ENCODE results near the gene BAIAP2.

The BAIAP2 gene

DNA sequence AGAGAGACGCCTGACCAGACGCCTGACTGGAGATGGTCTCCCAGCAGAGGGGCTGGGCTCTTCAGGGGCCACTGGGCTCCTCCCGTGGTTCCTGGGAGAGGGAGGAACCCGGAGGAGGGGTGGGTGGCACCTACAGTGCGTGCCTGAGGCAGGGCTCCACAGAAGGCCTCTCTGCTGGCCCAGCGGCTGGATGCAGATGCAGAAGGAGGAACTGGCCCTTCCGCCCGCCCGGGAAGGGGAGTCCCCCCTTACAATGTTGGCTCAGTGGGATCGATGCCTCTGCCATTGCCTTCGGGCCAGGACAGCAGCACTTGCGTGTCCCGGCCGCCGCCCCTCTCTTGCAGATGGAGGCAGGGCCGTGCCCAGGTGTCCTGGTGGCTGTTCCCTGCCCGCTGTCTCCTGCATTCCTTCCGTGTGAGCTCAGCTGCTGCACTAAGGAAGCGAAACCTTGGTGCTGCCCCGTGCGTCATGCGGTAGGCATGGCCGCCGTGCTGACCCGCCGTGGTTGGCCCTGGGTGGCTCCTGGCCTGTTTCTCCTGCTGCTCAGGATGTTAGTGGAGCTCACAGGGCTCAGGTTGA lies 15.1 kb downstream of the BAIAP2 start:
- peak in 8 of 56 donors; percentile 15 to 63 (median 30) for DNase-seq

DNA sequence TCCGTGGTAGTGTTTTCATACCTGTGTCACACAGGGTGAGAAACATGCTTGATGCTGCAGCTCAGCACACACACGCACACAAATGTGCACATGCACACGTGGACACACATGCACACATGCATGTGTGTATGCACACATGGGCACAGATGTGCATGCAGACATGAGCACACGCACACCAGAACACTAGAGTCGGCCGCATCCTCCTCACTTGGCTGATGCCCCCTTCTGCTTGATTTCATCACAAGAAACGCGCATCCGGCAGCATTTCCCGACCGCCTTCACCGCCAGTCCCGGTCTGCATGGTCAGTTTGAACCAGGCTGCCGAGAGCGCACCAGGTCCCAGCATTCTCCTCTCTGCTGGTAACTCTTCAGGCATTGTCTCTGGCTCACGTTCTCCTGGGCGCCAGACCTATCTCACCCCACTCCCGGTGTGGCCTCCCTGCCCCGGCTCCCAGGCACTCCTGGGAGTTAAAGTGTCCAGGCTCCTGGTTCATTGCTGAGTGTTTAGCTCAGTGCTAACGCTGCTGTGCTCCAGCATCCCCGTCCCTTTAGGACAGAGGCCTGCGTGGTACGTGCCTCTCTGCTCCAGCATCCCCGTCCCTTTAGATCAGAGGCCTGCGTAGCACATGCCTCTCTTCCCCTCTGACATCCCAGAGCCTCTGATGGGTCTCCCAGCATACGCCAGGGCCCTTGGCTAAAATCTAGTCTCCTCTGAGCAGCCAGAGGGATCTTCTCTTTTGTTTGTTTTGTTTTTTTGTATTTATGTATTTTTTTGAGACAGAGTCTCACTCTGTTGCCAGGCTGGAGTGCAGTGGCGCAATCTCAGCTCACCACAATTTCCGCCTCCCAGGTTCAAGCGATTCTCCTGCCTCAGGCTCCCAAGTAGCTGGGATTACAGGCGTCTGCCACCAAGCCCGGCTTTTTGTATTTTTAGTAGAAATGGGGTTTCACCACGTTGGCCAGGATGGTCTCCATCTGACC lies 16.0 kb downstream of the BAIAP2 start:
- DNase-seq: no peak

DNA sequence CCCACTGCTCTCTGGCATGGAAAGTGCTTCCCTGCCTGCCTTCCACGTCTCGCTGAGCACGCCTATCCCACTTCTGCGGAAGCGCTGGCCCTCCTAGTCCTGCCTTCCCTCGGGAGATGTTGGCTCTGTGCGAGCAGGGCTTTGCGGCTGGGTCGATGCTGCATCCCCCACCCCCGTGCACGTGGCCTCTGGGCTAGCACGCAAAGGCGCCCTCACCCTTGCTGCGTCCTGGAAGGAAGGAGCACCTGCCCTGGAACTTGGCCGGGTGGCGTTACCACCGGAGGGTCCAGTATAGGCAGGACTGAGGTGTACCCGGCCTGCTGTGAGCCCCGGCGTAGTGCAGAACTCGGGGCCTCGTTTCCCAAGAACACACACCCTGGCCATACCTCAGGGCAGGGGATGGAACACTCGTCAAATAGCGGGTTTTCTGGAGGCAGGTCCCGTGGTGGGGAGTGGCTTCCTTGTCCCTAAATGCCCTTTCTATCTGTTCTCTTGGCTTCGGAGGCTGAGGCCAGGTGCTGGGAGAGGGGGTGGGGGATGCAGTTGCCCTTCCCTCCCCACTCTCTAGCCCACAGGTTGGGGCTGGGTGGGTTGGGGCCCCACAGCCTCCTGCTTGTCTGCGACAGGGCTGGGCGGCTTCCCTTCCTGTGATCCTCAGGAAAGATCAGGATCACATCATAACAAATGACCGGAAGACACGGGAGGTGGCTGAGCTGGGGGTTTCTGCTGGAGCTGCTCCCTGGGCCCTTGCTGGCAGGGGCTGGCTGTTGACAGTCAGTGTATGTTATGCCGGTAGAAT lies 17.4 kb downstream of the BAIAP2 start:
- no peak for DNase-seq

DNA sequence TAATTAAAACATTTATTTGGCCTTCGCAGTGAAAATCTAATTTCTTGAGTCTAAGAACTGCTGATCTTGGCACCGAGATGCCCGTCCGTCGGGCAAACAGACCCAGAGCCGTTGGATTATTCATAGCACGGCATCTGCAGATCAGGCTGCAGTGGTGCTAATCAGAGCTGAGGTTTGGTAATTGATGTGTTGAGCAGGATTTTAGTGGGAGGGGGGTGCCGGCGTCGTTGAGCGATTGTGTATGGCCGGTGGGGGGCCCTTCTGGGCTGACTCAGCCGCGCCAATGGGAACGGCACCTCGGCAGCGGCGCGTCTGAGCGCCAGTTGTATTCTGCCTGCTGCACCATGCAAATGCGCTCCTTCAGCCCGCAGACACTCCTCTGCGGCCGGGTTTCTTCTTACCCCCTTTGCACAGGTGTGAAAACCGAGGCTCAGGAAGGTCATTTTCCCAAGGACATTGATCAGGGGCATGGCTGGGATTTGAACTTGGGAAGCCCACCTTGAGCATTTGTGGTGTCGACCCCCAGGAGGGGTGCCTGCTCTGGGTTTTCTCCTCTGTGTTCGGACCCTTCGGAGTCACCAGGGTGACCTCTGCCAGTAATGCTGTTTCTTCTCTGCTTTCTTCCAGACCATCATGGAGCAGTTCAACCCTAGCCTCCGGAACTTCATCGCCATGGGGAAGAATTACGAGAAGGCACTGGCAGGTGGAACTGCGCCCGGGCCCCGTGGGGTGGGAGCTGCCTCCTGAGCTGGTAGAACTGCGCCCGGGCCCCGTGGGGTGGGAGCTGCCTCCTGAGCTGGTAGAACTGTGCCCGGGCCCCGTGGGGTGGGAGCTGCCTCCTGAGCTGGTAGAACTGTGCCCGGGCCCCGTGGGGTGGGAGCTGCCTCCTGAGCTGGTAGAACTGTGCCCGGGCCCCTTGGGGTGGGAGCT lies 18.4 kb downstream of the BAIAP2 start:
- DNase-seq: peak in 12 of 56 donors; percentile 6 to 68 (median 35)

DNA sequence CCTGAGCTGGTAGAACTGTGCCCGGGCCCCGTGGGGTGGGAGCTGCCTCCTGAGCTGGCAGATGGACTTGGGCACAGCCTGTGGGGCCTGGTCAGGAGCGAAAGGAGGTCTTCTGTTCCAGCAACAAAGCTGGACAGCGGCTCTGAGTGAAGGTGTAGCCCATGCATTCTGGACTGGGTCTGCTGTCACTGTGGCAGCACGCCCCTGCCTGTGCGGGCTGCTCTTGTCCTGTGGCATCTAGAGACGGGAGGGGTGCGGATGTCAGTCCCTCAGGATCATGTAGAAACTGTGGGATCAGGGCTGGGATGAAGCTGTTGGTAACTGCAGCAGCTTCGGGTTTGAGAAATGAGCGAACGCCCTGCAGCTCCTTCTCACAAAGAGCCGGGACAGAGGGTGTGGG lies 19.4 kb downstream of the BAIAP2 start:
- DNase-seq: no peak

DNA sequence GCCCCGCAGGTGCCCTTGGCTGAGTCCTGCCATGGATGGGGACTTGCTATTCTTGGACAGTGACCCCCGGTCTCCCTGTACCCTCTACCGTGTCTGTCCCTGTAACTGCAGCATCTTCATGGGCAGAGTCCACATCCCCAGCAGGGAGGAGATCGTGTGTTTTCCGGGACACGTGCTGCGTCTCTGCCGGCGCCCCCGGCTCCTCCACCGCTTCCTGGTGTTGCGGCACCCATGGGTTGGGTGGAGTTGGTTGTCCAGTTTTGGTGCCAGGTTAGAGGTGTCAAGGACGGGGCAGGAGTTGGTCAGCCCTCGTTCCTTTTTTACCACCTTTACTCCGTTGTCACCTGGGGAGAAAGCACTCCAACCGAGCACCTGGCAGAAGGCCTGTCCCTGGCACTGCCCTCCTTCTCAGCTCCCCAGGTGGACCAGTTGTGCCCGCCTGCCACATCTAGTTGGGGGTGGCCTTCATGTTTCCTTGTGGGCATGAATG lies 20.0 kb downstream of the BAIAP2 start:
- DNase-seq: no peak

DNA sequence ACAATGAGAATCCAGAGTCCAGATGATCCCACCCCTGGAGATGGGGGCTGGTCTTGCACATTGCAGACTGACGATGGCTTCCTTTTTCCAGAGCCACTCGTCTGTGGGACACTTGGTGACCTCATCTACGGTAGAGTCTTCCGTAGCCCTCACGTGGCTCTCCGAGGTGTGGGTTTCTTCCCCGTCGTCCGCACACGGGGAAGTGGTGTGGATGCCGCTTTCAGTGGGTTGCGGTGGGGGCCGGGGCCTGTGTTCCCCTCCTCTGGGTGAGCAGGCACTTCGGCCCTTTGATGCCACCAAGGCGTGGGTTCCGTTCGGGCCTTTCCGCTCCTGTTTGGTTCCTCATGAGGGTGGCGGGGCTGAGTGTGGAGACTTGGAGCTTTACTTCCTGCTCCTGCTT lies 21.4 kb downstream of the BAIAP2 start:
- DNase-seq: peak in 1 of 56 donors; percentile 46

DNA sequence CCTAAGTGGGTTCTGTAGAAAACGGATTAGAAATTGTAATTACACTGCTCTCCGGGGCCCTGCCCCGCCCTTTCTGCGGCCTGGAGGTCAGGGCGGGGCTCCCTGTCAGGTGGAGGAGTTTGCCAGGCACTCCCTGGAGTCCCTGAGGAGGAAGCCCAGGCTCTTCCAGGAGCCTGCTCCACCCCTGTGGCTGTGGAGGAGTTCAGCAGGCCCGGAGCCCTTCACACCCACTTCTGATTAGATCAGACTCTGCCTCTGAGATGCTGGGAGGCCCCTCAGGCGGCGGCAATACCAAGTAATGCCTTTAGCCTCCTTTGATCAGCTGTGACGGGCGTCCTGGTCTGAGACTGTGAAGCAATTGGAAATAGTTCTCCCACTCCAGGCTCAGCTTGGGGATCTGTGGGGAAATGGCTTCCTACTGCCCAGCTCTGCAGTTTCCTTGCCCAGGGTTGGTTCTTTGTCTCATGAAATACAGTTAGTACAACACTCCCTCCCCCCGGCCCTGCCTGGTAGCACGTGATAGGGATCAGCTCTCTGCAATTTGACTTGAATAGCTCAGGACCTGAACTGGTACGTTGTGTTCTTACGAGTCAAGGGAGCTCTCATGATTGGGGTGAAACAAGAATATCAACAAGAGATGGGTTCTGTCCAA lies 22.3 kb downstream of the BAIAP2 start:
- DNase-seq: peak in 32 of 56 donors; percentile 12 to 79 (median 42)

DNA sequence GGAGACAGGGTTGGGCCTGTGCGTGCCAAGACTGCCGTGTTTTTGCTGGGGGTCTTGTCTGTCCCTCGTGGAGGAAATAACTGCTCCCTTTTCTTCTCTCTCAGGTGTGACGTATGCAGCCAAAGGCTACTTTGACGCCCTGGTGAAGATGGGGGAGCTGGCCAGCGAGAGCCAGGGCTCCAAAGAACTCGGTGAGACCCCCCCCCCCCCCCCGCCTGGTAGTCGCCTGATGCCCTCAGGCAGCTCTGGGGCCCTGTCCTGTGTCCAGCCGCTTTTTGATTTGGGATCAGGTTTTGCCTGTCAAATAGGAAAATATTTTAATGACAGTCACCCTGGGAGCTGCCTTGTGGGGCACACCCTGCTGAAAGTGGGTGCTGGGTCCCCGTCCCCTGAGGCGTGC lies 22.8 kb downstream of the BAIAP2 start:
- DNase-seq: no peak

DNA sequence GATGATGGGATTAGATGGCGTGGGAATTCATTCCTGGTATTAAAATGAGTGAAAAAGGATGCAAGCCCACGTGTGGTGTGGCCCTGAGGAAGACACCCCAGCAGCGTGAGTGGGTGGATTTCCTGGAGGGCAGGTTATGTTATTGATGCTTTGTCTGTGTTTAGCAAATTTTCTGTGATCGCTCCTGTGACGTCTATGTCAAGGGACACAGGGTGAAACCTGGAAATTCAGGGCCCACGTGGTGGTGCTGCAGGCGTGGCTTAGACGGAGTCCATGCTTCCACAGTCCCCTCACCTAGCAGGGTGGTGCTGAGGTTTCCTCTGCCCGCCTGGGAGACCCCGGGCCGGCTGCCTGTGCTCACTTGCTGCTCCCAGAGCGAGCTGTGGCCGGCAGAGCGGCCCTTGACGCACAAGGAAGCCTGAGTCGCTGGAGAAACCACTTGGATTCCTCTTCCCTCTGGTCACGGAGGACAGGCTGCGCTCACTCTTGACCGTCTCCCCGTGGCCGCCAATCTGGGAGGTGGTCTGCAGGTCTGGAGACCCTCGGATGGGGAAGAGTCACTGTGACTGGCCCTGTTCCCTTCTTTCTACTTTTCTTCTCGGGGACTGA lies 23.4 kb downstream of the BAIAP2 start:
- DNase-seq: peak in 1 of 56 donors; percentile 6

DNA sequence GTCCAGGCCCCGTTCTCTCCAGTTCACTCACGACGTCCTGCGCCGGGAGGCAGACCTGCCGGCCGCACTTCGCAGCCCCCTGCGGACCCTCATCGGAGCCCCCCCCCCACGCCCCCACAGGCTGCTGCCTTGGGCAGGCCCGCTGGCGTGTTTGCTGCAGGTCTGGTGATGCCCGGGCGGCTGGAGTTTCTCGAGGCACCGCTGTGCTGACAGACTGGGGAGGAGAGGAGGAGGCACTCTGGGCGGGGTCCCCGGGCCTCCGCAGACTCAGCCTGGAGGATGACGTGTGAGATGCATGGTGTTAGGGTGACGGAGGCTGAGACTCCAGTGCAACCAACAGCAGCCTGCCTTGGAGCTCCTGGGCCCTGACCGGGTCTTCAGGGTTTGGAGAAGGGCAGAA lies 24.1 kb downstream of the BAIAP2 start:
- DNase-seq: peak in 22 of 56 donors; percentile 6 to 73 (median 44)

DNA sequence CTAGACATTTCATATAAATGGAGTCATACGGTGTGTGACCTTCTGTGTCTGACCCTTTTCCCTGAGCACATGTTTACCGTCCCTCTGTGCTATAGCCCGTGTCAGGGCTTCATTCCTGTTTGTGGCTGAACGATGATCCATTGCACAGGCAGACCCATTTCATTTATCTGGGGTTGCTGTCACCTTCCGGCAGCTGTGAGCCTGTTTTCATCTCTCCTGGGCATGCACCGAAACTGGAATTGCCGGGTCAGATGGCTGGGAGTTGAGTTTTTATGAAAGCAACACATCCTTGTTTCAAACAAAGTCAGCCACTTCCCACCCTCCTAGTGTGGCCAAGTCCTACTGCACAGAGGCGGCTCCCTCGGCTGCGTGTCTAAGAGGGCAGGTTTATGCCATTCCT lies 25.5 kb downstream of the BAIAP2 start:
- no peak for DNase-seq

DNA sequence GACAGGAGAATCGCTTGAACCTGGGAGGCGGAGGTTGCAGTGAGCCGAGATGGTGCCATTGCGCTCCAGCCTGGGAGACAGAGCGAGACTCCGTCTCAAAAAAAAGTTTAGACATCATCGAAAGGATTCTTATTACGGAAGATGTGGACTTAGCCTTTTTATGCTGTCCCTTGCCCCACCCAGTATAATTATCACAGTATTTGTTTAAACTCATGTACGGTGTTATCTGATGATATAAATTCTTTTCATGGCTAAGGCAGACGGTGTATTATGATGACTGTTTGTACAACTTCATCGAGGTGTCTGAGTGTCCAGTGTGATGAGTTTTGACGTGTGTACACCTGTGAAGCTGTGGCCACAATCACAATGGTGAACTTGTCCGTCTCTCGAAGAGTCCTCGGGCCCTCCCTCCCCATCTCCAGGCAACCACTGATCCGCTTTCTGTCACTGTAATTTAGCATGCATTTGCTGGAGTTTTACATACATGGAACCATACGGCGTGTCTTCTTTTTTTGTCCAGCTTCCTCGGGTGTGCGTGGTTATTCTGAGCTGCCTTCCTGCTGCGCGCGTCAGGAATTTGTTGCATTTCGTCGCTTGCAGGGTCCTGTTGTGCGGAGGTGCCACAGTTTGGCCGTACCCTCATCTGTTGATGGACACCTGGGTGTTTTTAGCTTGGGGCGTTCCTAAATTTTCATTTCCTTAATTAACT lies 26.2 kb downstream of the BAIAP2 start:
- DNase-seq: no peak

DNA sequence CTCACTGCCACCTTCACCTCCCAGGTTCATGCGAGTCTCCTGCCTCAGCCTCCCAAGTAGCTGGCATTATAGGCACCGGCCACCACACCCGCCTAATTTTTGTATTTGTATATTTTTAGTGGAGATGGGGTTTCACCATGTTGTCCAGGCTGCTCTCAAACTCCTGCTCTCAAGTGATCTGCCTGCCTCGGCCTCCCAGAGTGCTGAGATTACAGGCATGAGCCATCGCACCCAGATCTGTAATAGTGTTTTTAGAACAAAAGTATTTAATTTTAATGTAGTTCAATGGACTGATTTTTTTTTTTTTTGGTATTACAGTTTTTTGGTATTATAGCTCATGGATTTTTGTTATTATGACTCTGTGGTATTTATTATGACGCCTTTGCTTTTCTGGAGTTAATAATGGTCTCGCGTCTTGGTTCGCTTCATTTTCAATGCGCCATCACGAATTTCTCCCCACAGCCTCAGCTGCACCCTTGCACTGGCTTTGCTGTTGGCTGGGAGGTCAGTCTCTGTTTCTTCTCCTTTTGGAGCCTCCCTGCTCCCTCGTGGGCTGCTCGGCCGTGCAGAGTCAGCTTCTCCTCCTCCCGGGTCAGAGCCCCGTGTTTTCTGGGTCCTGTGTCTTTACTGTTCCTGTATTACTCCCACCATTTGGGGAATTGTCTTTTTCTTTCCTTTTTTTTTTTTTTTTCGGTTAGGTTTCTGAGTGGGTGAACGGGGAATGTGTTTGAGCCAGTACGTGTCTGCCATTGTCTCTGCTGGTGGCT lies 27.2 kb downstream of the BAIAP2 start:
- DNase-seq: no peak

DNA sequence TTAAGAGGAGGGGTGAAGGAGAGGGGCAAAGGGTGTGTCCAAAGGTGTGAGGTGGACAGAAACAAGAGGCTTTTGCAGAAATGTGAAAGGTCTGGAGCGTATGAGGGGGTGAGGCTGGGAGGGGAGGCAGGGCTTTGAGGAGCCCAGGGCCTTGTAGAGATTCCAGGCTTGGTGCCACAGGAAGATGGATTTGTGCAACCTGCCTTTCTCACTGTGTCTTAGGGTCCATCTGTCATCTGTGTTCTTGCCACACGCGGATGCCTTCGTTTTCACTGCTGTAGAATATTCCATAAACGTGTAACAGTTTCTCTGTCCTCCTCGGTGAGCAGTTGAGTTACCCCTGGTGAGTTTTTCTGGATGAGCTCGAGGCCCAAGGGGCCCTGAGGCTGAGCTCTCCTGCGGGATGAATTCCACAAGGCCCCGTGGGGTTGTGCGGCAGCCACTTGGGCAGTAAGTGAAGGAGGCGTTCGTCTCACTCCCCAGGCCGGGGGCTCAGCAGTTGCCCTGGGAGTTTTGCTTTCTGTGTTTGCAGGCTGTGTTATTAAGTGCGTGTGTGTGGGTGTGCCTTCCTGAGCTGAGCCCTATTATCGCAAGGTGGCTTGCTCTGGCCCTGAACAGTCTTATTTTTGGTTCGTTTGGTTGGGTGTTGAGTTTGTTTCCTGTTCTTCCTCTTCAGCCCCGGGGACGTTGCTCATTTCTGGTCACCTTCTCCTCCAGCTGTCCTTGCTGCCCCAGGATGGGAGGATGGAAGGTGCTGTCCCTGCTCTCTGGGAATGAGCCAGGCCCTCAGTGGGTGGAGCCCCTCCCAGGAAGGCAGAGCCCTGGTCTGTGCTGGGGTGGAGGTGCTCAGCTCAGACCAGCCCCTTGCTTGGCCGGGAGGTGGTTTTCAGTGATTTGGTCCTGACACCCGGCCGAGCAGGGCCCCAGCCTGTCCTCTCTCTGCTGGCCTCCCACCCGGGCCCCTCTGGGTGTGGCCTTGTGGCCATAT lies 28.4 kb downstream of the BAIAP2 start:
- peak in 3 of 56 donors; percentile 21 to 36 (median 24) for DNase-seq

DNA sequence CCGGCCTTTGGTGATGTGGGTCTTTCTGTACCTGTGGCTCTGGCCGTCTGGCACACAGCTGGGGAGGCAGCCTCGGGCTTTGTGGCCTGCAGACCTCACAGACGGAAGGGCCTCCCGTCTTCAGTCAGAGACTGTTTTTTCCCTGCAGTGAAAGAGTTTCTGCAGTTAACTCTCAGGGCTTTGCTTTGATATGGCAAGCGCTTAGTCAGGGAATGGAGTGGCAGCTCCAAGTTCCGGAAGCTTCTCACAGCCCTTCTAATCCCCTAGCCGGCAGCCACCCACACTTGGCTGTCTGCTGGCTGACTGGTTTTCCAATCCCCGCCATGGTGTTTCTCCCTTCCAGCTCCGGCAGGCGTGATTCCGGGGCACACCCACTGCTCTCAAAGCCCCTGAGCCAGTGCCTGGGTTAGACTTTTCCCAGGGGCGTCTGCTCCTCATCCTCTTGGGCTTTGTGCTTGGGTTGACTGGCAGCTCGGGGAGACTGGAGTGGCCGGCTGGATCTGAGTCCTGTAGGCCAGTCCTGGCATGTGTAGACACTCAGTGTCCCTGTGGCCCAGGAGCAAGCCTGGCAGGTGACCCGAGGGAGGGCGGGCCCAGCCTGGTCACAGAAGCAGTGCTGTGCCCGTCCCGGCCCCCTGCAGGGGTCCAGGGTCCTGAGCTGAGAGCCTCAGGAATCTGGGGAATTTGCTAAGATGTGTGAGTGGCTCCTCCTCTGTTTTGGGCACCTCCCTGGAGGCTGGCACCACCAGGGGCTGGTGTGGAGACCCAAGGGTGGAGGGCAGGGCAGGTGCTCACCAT lies 29.9 kb downstream of the BAIAP2 start:
- peak in 14 of 56 donors; percentile 15 to 49 (median 33) for DNase-seq
